Measurements from ENCODE around the gene ZSCAN5C. TPM values are rescaled to one million over a fixed set of nuclear protein-coding genes. Genes with fewer than 3 reads are reported as not detected.
"Not testable (repeated sequence)": the region's sequence is repeated elsewhere in the genome, so short reads cannot be mapped to it uniquely, and the experiment has no call there.

Gene ZSCAN5C
- total RNA-seq (2014; rRNA removed; shearing (Covaris generic); ENCODE audit: low replicate concordance): not detected in 2 replicates

- in situ Hi-C loops (cut with HindIII; ENCODE audit: low pct_unique_long_range_greater_than_20kb, low sequenced_read_pairs): no loop called here
- no peak for DNase-seq (ENCODE audit: low read depth)
Measured at GRCh38 chr19:56201973-56202372, at the start of gene ZSCAN5C. Gene ZSCAN5C, plus strand, starts transcription at chr19:56202273. Its CDS starts 3,641 bp downstream, at chr19:56205914.

GRCh38 chr19:56152644-56153043 is 49.4 kb upstream of the ZSCAN5C start:
- in situ Hi-C loops (cut with HindIII; ENCODE audit: low pct_unique_long_range_greater_than_20kb, low sequenced_read_pairs): no loop called here
- DNase-seq (ENCODE audit: low read depth): no peak

GRCh38 chr19:56153507-56153906 is 48.6 kb upstream of the ZSCAN5C start:
- in situ Hi-C loops (cut with HindIII; ENCODE audit: low pct_unique_long_range_greater_than_20kb, low sequenced_read_pairs): no loop called here
- DNase-seq (ENCODE audit: low read depth): no peak

- no peak for DNase-seq (ENCODE audit: low read depth)
- in situ Hi-C loops (cut with HindIII; ENCODE audit: low pct_unique_long_range_greater_than_20kb, low sequenced_read_pairs): no loop called here
Measured at GRCh38 chr19:56155124-56155687, 46.9 kb upstream of the ZSCAN5C start.

GRCh38 chr19:56156768-56157167 is 45.3 kb upstream of the ZSCAN5C start:
- DNase-seq (ENCODE audit: low read depth): no peak
- in situ Hi-C loops (cut with HindIII; ENCODE audit: low pct_unique_long_range_greater_than_20kb, low sequenced_read_pairs): no loop called here

- in situ Hi-C loops (cut with HindIII; ENCODE audit: low pct_unique_long_range_greater_than_20kb, low sequenced_read_pairs): no loop called here
- DNase-seq (ENCODE audit: low read depth): no peak
Measured at GRCh38 chr19:56158170-56158757, 43.8 kb upstream of the ZSCAN5C start.

- DNase-seq (ENCODE audit: low read depth): no peak
- in situ Hi-C loops (cut with HindIII; ENCODE audit: low pct_unique_long_range_greater_than_20kb, low sequenced_read_pairs): no loop called here
Measured at GRCh38 chr19:56159009-56159559, 43.0 kb upstream of the ZSCAN5C start.

- in situ Hi-C loops (cut with HindIII; ENCODE audit: low pct_unique_long_range_greater_than_20kb, low sequenced_read_pairs): no loop called here
- DNase-seq (ENCODE audit: low read depth): no peak
Measured at GRCh38 chr19:56159622-56160271, 42.3 kb upstream of the ZSCAN5C start.

- in situ Hi-C loops (cut with HindIII; ENCODE audit: low pct_unique_long_range_greater_than_20kb, low sequenced_read_pairs): no loop called here
- DNase-seq (ENCODE audit: low read depth): no peak
Measured at GRCh38 chr19:56161534-56161933, 40.5 kb upstream of the ZSCAN5C start.

- in situ Hi-C loops (cut with HindIII; ENCODE audit: low pct_unique_long_range_greater_than_20kb, low sequenced_read_pairs): no loop called here
- no peak for DNase-seq (ENCODE audit: low read depth)
Measured at GRCh38 chr19:56162258-56162657, 39.8 kb upstream of the ZSCAN5C start.

- no peak for DNase-seq (ENCODE audit: low read depth)
- in situ Hi-C loops (cut with HindIII; ENCODE audit: low pct_unique_long_range_greater_than_20kb, low sequenced_read_pairs): no loop called here
Measured at GRCh38 chr19:56163097-56163496, 39.0 kb upstream of the ZSCAN5C start.

- in situ Hi-C loops (cut with HindIII; ENCODE audit: low pct_unique_long_range_greater_than_20kb, low sequenced_read_pairs): no loop called here
- DNase-seq (ENCODE audit: low read depth): peak; percentile 16
Measured at GRCh38 chr19:56167064-56167578, 35.0 kb upstream of the ZSCAN5C start.

GRCh38 chr19:56170261-56170660 is 31.8 kb upstream of the ZSCAN5C start:
- DNase-seq (ENCODE audit: low read depth): peak; percentile 82
- in situ Hi-C loops (cut with HindIII; ENCODE audit: low pct_unique_long_range_greater_than_20kb, low sequenced_read_pairs): no loop called here

- in situ Hi-C loops (cut with HindIII; ENCODE audit: low pct_unique_long_range_greater_than_20kb, low sequenced_read_pairs): no loop called here
- no peak for DNase-seq (ENCODE audit: low read depth)
Measured at GRCh38 chr19:56174086-56174485, 28.0 kb upstream of the ZSCAN5C start.

GRCh38 chr19:56174550-56174949 is 27.5 kb upstream of the ZSCAN5C start:
- DNase-seq (ENCODE audit: low read depth): no peak
- in situ Hi-C loops (cut with HindIII; ENCODE audit: low pct_unique_long_range_greater_than_20kb, low sequenced_read_pairs): no loop called here

- DNase-seq (ENCODE audit: low read depth); in situ Hi-C loops (cut with HindIII; ENCODE audit: low pct_unique_long_range_greater_than_20kb, low sequenced_read_pairs): not testable (repeated sequence)
Measured at GRCh38 chr19:56175861-56176307, 26.2 kb upstream of the ZSCAN5C start, which contains the start of gene GALP. Gene GALP, plus strand, starts transcription at chr19:56176008. Its CDS starts 1,101 bp downstream, at chr19:56177109.

- in situ Hi-C loops (cut with HindIII; ENCODE audit: low pct_unique_long_range_greater_than_20kb, low sequenced_read_pairs); DNase-seq (ENCODE audit: low read depth): not testable (repeated sequence)
Measured at GRCh38 chr19:56176310-56176709, 25.8 kb upstream of the ZSCAN5C start.

GRCh38 chr19:56176881-56177280 is 25.2 kb upstream of the ZSCAN5C start:
- in situ Hi-C loops (cut with HindIII; ENCODE audit: low pct_unique_long_range_greater_than_20kb, low sequenced_read_pairs): no loop called here
- no peak for DNase-seq (ENCODE audit: low read depth)
